Epithelial cell of alveolus of lung (primary cell): ENCODE data around the gene WDR37. TPM values are rescaled to one million over a fixed set of nuclear protein-coding genes. Genes with fewer than 3 reads are reported as not detected.

Experiments used
- total RNA-seq: library from RNA; depleted of rRNA; stranded (reverse); fragments of >200 nt; gene quantifications from 2 replicates; pipeline ENCODE4 v1.2.1, GENCODE V29; 2015

Gene WDR37, protein sequence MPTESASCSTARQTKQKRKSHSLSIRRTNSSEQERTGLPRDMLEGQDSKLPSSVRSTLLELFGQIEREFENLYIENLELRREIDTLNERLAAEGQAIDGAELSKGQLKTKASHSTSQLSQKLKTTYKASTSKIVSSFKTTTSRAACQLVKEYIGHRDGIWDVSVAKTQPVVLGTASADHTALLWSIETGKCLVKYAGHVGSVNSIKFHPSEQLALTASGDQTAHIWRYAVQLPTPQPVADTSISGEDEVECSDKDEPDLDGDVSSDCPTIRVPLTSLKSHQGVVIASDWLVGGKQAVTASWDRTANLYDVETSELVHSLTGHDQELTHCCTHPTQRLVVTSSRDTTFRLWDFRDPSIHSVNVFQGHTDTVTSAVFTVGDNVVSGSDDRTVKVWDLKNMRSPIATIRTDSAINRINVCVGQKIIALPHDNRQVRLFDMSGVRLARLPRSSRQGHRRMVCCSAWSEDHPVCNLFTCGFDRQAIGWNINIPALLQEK
- 9.4 and 13.3 TPM in 2 replicates for total RNA-seq

DNA sequence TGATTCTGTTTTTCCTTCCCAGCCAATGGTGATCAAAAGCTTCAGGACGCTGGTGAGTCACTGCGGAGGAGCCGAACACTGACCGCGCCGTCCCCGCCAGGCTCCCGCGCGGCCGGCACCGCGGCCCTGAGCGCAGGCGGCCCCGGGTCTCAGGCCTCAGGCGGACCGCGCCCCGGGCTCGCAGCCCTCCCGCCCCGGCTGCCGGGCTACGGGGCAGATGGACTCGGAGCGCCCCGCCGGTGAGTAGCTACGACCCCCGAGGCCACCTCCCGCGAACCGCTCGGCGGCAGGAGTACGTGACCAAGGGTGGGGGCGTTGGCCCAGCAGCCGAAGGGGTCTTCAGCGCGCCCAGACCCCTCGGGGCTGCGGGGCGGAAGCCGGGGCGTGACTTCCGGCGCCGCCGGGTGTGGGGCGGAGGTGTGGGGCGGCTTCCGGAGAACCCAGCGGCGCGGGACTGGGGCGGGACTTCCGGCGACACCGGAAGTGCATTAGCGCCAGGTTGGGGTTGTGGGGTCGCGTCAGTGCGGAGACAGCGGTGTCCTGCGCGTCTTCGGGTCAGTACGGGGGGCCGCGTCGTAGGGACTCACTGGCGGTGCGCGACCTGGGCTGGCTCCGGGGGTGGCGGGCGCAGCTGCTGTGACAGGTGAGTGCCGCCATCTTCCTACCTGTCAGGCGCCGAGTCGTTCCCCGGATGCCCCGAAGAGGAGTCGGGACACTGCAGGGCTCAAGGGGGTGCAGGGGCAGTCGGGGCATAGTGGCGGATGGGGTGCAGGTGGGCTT, at the start of gene WDR37:
Gene WDR37 (plus strand): TSS at position 60 of the 780 bp plus-strand sequence. CDS start 15,771 bp downstream, outside the sequence.

DNA sequence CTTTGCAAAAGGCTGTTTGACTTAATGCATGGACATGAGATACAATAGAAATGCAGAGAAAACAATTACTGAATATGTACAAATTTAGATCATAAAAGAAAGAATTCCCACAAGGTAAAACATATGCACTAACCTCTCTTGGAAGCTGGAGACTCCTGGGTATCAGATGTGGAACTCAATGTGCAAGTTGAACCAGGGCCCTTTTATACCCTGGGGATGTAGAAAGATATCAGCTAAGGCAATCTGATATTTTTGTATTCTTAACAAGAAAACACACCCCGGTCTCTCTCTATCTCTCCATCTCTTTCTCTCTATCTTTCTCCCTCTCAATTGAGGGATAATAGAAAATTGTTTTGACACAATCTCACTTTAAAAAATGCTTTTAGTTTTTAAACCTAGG, 30.5 kb upstream of the WDR37 start, which contains the start of gene IDI2:
Gene IDI2 (minus strand): TSS at position 177 of the 400 bp plus-strand sequence. CDS start 1,136 bp downstream, outside the sequence.

DNA sequence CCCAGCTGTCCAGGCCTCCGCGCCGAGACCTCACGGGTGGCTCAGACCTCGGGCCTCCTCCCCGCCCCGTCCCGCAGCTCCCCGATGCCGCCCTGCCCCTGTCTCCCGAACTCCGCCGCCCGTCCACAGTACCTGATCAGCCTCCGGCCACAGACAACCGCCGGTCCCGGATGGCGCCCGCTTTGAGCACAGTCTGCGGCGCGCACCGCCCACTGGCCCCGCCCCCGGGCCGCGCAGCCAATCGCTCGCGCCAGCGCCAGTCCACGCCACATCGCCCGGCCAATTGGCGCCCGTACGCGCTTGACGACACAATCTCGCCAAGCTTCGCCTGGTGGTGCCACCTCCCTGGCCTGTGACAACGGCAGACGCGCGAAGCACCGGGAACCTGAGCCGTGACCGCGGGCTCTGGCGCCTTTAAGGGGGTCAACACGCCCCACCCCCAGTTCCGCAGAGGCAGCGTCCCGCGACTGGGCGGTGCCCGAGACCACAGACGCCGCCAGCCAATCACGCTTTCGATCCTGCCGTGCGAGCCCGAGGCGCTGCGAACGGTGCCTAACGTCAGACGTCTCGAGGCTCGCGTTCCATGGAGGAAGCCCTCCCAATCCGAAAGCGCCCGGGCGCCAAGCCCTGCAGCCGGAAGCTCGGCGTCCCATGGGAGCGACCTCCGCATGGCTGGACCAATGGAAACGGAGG, 7.3 kb upstream of the WDR37 start, which contains the start of gene IDI1:
Gene IDI1 (minus strand): TSS at position 388 of the 693 bp plus-strand sequence. CDS start 116 bp downstream, at position 272.

Other genes starting within 250 kb of the WDR37 start
- 32.8 and 49.4 TPM in 2 replicates for gene LARP4B, start 124.7 kb upstream of the WDR37 start, total RNA-seq
- 15.7 and 24.3 TPM in 2 replicates for gene GTPBP4, start 68.0 kb upstream of the WDR37 start, total RNA-seq
- not detected in 2 replicates for gene IDI2, start 30.5 kb upstream of the WDR37 start, total RNA-seq
- gene IDI1, start 7.3 kb upstream of the WDR37 start, total RNA-seq, result 25.5 and 109 TPM in 2 replicates